Measurements from ENCODE around the gene STAT6.
A peak's percentile ranks its signal among the peaks of the same experiment; 100 is the strongest.

The STAT6 gene

DNA sequence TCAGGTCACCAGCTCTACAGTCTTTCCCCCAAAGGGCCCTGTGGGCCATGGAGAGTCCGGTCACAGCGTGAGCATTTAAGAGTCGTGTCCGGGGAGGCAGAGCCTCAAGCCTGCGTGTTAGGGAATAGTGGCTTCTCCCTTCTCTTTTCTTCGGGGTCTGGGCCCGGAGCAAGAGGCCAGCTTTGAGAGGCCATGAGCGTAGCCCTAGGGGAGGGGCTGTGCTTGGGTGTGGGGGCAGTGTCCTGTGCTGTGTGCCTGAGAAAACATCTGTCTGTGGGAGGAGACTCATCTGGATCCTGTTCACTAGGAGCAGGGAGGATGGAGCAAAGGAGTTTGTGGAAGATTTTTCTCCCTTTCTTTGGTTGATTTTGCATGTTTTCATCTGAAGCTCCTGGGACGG, 31.0 kb upstream of the STAT6 start:
- H3K27ac Mint-ChIP-seq = peak overlapping the region; percentile 89 to 100 (median 98)
- H3K36me3 Mint-ChIP-seq (ENCODE audit: low read depth) = peaks cover 77% of the 10 kb centered on the region
- H3K27me3 Mint-ChIP-seq (ENCODE audit: low read depth) = no peaks in the 10 kb centered on the region
- peaks cover 81% of the 10 kb centered on the region for H3K4me1 Mint-ChIP-seq
- H3K9me3 Mint-ChIP-seq = no peaks in the 10 kb centered on the region
- TF ChIP-seq, protein P1, sequence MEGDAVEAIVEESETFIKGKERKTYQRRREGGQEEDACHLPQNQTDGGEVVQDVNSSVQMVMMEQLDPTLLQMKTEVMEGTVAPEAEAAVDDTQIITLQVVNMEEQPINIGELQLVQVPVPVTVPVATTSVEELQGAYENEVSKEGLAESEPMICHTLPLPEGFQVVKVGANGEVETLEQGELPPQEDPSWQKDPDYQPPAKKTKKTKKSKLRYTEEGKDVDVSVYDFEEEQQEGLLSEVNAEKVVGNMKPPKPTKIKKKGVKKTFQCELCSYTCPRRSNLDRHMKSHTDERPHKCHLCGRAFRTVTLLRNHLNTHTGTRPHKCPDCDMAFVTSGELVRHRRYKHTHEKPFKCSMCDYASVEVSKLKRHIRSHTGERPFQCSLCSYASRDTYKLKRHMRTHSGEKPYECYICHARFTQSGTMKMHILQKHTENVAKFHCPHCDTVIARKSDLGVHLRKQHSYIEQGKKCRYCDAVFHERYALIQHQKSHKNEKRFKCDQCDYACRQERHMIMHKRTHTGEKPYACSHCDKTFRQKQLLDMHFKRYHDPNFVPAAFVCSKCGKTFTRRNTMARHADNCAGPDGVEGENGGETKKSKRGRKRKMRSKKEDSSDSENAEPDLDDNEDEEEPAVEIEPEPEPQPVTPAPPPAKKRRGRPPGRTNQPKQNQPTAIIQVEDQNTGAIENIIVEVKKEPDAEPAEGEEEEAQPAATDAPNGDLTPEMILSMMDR (IDR thresholded peaks at IDR 0.05; ENCODE audit: unreplicated experiment in 3 of 3) = no peak
- H3K4me3 Mint-ChIP-seq = peak overlapping the region; percentile 36 to 56 (median 48)

DNA sequence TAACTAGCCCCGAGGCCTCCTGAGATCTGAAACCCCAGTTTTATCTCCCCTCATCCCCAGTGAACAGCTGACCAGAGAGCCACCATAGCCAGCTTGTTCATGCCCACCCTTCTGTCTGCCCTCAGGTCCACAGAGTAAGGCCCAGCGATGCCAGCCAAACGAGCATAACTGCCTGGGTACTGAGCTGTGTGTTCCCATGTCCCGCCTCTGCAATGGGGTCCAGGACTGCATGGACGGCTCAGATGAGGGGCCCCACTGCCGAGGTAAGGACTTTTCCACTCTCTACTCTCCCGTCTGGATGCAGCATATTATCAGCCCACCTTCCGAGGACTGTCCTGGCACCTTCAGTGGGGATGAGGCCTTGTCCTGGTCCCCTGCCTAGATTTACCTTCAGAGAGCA, 30.1 kb upstream of the STAT6 start:
- TF ChIP-seq, protein P1 (IDR thresholded peaks at IDR 0.05; ENCODE audit: unreplicated experiment in 3 of 3) = no peak
- Mint-ChIP-seq H3K4me3 (no peak overlapping the region), H3K4me1 (peaks cover 77% of the 10 kb centered on the region), H3K27ac (peak overlapping the region; percentile 89 to 100 (median 98)), H3K36me3 (ENCODE audit: low read depth) (peaks cover 71% of the 10 kb centered on the region), H3K9me3 (no peaks in the 10 kb centered on the region), H3K27me3 (ENCODE audit: low read depth) (no peaks in the 10 kb centered on the region)

DNA sequence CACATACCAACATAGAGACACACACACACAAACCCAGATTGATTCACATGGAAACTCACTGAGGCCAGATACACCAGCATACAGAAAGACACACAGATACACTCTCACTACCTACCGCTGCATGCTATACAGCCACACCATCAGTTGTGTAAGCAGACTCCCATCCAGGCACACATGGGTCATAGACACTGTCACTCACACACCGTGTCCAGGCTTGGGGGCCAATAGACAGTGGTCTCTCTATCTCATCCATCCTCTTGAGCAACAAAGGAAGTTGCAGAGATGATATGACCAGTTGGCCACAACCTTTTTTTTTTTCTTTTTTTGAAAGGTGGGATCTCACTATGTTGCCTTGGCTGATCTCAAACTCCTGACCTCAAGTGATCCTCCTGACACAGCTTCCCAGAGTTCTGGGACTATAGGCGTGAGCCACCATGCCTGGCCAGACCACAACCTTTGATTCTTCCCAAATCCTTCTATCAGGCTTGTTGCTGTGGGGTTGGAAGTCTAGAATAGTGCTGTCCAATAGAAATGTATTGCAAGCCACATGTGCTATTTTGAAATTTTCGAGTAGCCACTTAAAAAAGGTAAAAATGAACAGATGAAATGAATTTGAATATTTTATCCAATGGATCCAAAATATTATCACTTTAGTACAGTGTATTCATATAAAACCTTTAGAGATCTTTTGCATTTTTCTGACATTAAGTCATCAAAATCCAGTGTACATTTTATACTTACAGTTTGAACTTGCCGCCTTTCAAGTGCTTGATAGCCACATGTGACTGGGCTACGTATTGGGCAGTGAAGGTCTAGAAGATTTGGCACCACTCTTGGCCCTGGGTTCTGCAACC, 28.9 kb upstream of the STAT6 start:
- Mint-ChIP-seq H3K4me3 (peak overlapping the region in 1 of 3 experiments; percentile 5), H3K27ac (peak overlapping the region in 2 of 3 experiments; percentile 68 to 100), H3K9me3 (no peaks in the 10 kb centered on the region), H3K4me1 (peaks cover 77% of the 10 kb centered on the region), H3K27me3 (ENCODE audit: low read depth) (no peaks in the 10 kb centered on the region), H3K36me3 (ENCODE audit: low read depth) (peaks cover 59% of the 10 kb centered on the region)
- TF ChIP-seq, protein P1 (IDR thresholded peaks at IDR 0.05; ENCODE audit: unreplicated experiment in 3 of 3) = no peak

DNA sequence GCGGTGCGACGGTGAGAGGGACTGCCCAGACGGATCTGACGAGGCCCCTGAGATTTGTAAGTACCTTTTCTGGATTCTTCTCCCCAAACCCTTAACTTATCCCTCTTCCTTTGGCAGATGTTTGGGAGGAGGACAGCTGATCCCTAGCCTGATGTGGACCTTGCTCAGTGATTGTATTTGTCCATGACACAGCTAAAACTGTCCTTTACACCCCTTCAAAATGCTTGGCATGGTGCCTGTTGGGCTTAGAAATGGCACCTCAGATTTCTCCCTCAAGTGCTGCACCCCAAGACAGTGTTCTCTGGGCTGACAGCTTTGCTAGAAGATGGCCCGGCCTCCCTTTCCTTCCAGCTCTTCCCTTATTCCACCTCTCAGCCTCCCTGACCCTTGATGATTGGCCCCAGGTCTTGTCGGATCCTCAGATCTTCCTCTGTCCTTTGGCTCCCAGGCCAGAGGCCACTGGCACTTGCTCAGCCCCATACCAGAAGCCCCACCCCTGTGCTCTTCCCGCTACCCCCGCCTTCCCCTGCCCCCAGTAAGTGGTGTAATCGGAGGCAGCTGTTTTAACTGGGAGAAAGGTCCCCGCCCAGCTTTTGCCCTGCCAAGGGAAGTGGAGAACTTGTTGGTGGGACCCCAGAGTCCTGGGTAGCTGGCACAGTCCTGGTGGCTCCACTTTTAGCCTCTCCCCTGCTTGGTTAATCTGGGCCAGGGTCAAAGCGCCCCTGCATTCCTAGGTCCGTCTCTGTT, 27.5 kb upstream of the STAT6 start:
- peaks cover 78% of the 10 kb centered on the region for H3K4me1 Mint-ChIP-seq
- peaks cover 46% of the 10 kb centered on the region for H3K36me3 Mint-ChIP-seq (ENCODE audit: low read depth)
- TF ChIP-seq, protein P1 (IDR thresholded peaks at IDR 0.05; ENCODE audit: unreplicated experiment in 3 of 3) = no peak
- H3K27me3 Mint-ChIP-seq (ENCODE audit: low read depth) = peaks cover 3% of the 10 kb centered on the region
- H3K9me3 Mint-ChIP-seq = no peaks in the 10 kb centered on the region
- peak overlapping the region; percentile 72 to 100 (median 95) for H3K27ac Mint-ChIP-seq
- H3K4me3 Mint-ChIP-seq = peak overlapping the region; percentile 15 to 43 (median 41)

DNA sequence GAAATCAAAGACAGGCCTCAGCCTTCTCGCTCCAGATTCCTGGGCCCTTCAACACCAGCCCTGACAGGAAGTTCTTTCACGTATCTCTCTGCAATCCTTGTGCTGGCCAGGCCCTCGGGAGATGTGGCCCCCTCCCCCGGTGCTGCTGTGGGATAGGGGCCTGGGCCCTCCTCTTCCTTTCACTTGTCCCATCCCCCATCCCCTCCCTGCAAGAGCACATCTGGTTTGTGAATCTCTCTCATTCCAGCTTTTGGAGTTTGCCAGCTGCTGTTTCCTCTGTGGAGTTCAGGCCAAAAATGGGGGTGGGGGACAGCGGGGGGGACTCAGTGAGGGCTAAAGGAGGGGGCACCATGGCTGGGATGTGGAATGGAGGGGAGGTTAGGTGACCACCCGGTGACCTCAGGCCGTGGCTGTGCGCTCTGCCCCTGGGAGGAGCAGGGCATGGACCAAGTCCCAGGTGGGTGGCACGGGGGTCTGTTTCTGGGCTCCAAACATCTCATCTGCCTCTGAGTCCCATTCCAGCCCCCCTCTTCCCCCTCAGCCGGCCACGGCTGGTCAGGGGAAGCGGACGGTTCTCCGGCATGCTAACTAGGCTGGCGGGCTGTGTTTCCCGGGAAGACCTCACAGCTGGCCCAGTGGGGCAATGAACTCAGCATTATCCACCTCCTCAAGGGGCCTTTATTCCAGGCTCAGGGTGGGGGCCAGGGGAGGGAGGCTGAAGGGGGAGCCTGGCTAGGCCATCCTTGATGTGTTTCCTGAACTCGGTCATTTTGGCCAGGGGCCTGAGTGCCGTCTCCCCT, 24.6 kb upstream of the STAT6 start:
- peaks cover 3% of the 10 kb centered on the region for H3K27me3 Mint-ChIP-seq (ENCODE audit: low read depth)
- H3K27ac Mint-ChIP-seq = peak overlapping the region; percentile 94 to 100 (median 99)
- no peaks in the 10 kb centered on the region for H3K9me3 Mint-ChIP-seq
- H3K36me3 Mint-ChIP-seq (ENCODE audit: low read depth) = peaks cover 23% of the 10 kb centered on the region
- H3K4me1 Mint-ChIP-seq = peaks cover 84% of the 10 kb centered on the region
- TF ChIP-seq, protein P1 (IDR thresholded peaks at IDR 0.05; ENCODE audit: unreplicated experiment in 3 of 3) = no peak
- H3K4me3 Mint-ChIP-seq = peak overlapping the region; percentile 62 to 76 (median 66)
